ENCODE results near the gene OTUD4. TPM values are rescaled to one million over a fixed set of nuclear protein-coding genes. Genes with fewer than 3 reads are reported as not detected.
"Not testable (repeated sequence)": the region's sequence is repeated elsewhere in the genome, so short reads cannot be mapped to it uniquely, and the experiment has no call there.

OTUD4 gene
- total and polyA plus RNA-seq, 8 donors, result 5.2 to 53.8 (median 12.4) TPM

GRCh38 chr4:145183023-145183422 is 2.6 kb upstream of the OTUD4 start:
- H3K27ac ChIP-seq, result no peak overlapping the region
- 36 to 77% (median 51%) methylated on average over 2 of the region's 2 CpGs for WGBS, 5 donors
- no peaks in the 10 kb centered on the region for H3K27me3 ChIP-seq
- intact Hi-C loops (cut with DNase I; ENCODE audit: low total_unique reads), result no loop called here
- no peak for DNase-seq
- peaks cover 3 to 18% (median 13%) of the 10 kb centered on the region in 4 donors for H3K4me1 ChIP-seq
- H3K36me3 ChIP-seq, result no peaks in the 10 kb centered on the region
- TF ChIP-seq POLR2A (IDR thresholded peaks at IDR 0.05), result no peak
- TF ChIP-seq EP300 (IDR thresholded peaks at IDR 0.05), result no peak
- no peak for TF ChIP-seq POLR2AphosphoS5 (IDR thresholded peaks at IDR 0.05)
- TF ChIP-seq CTCF (IDR thresholded peaks at IDR 0.05), result no peak
- H3K4me3 ChIP-seq, result no peak overlapping the region
- no peaks in the 10 kb centered on the region for H3K9me3 ChIP-seq

- no peak overlapping the region for H3K4me3 ChIP-seq
- no peaks in the 10 kb centered on the region for H3K27me3 ChIP-seq
- intact Hi-C loops (cut with DNase I; ENCODE audit: low total_unique reads), result no loop called here
- H3K36me3 ChIP-seq, result no peaks in the 10 kb centered on the region
- no peaks in the 10 kb centered on the region for H3K9me3 ChIP-seq
- no peak overlapping the region for H3K27ac ChIP-seq
- peaks cover 6 to 26% (median 19%) of the 10 kb centered on the region in 4 donors for H3K4me1 ChIP-seq
- WGBS, 5 donors, result 81 to 89% (median 86%) methylated on average over 2 of the region's 2 CpGs
- TF ChIP-seq POLR2A (IDR thresholded peaks at IDR 0.05) (no peak), CTCF (IDR thresholded peaks at IDR 0.05) (no peak), POLR2AphosphoS5 (IDR thresholded peaks at IDR 0.05) (no peak), EP300 (IDR thresholded peaks at IDR 0.05) (no peak)
- no peak for DNase-seq
Observed at GRCh38 chr4:145182222-145182621, 1.8 kb upstream of the OTUD4 start.

GRCh38 chr4:145181091-145181501 is 707 bp upstream of the OTUD4 start:
- H3K27ac ChIP-seq, result peak overlapping the region; percentile 92 to 99 (median 98)
- peaks cover 13 to 37% (median 30%) of the 10 kb centered on the region in 4 donors for H3K4me1 ChIP-seq
- 4 to 11% (median 6%) methylated on average over 7 of the region's 7 CpGs for WGBS, 5 donors
- intact Hi-C loops (cut with DNase I; ENCODE audit: low total_unique reads), result no loop called here
- no peaks in the 10 kb centered on the region for H3K36me3 ChIP-seq
- H3K4me3 ChIP-seq, result peak overlapping the region; percentile 65 to 78 (median 75)
- no peak for DNase-seq
- TF ChIP-seq CTCF (IDR thresholded peaks at IDR 0.05) (no peak), EP300 (IDR thresholded peaks at IDR 0.05) (no peak), POLR2A (IDR thresholded peaks at IDR 0.05) (no peak), POLR2AphosphoS5 (IDR thresholded peaks at IDR 0.05) (no peak)
- no peaks in the 10 kb centered on the region for H3K27me3 ChIP-seq
- no peaks in the 10 kb centered on the region for H3K9me3 ChIP-seq

DNA sequence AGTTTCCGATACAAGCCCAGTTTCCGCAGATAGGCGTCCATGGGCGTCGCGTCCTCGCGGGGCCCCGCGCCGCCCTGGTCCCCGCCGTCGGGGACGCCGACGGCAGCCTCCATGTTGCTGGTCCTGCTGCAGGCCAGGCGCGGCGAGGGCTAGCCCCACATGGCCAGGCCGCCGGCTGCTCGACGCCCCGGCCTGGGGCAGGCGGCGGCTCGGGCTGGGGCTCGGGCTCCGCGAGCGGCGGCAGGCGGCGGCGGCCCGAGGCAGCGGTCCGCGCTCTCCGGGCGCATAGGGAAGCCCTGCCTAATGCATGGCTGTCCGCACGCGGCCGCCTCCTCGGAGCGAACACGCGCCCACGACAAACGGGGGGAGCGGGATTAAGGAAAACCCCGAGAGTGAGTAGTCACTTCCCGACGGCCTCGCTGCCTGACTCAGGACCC is 510 bp downstream of the OTUD4 start:
- H3K36me3 ChIP-seq; intact Hi-C loops (cut with DNase I; ENCODE audit: low total_unique reads); H3K27me3 ChIP-seq; H3K9me3 ChIP-seq: not testable (repeated sequence)
- Histone ChIP-seq H3K4me1 (peaks cover 21 to 49% (median 39%) of the 10 kb centered on the region in 4 donors), H3K4me3 (peak overlapping the region; percentile 65 to 78 (median 75)), H3K27ac (peak overlapping the region; percentile 92 to 99 (median 99))
- peak in 1 of 2 donors; percentile 33 for DNase-seq
- 0 to 3% (median 0%) methylated on average over 8 to 57 of the region's 57 CpGs for WGBS, 5 donors

GRCh38 chr4:145179281-145179860 is 1.0 kb downstream of the OTUD4 start:
- intact Hi-C loops (cut with DNase I; ENCODE audit: low total_unique reads), result no loop called here

More at GRCh38 chr4:145179281-145179860, 1.0 kb downstream of the OTUD4 start:
- peak; percentile 79 to 93 for DNase-seq
- Histone ChIP-seq H3K4me1 (peaks cover 21 to 50% (median 39%) of the 10 kb centered on the region in 4 donors), H3K9me3 (no peaks in the 10 kb centered on the region), H3K36me3 (peaks cover 0 to 1% (median 0%) of the 10 kb centered on the region in 4 donors), H3K27ac (peak overlapping the region; percentile 92 to 99 (median 99)), H3K4me3 (peak overlapping the region; percentile 65 to 78 (median 75)), H3K27me3 (no peaks in the 10 kb centered on the region)
- WGBS, 5 donors, result 0 to 4% (median 1%) methylated on average over 10 to 36 of the region's 36 CpGs
- TF ChIP-seq POLR2AphosphoS5 (IDR thresholded peaks at IDR 0.05) (peak in 2 of 3 donors; percentile 71 to 79), EP300 (IDR thresholded peaks at IDR 0.05) (no peak), POLR2A (IDR thresholded peaks at IDR 0.05) (peak in 1 of 4 donors; percentile 23)

All from stomach (tissue), 9 donors.